HG02943 (cell line): ENCODE measurements around the gene LARP1B.
"Not testable (repeated sequence)": the region's sequence is repeated elsewhere in the genome, so short reads cannot be mapped to it uniquely, and the experiment has no call there.

Experiments used
- ATAC-seq: cut with Tn5 transposase; IDR thresholded peaks from one replicate; pipeline ENCODE4 v1.9.1; 2021; ENCODE audit warnings: mild to moderate bottlenecking, low read depth, moderate library complexity; ENCODE audit not compliant: unreplicated experiment

The LARP1B gene

GRCh38 chr4:128220286-128221235 is 159.4 kb downstream of the LARP1B start:
- ATAC-seq = no peak

- ATAC-seq = no peak
These were observed 160.5 kb downstream of the LARP1B start for GRCh38 chr4:128221586-128221985.

GRCh38 chr4:128225148-128225547 is 164.0 kb downstream of the LARP1B start:
- ATAC-seq = no peak

GRCh38 chr4:128227991-128228571 is 167.0 kb downstream of the LARP1B start:
- ATAC-seq = no peak

- no peak for ATAC-seq
These were observed 168.0 kb downstream of the LARP1B start for GRCh38 chr4:128228845-128229795.

- ATAC-seq = no peak
These were observed 171.6 kb downstream of the LARP1B start for GRCh38 chr4:128232719-128233118.

GRCh38 chr4:128234836-128235235 is 173.7 kb downstream of the LARP1B start:
- no peak for ATAC-seq

- ATAC-seq = no peak
These were observed 179.9 kb downstream of the LARP1B start for GRCh38 chr4:128241019-128241418.

GRCh38 chr4:128241425-128241913 is 180.4 kb downstream of the LARP1B start:
- ATAC-seq = no peak

- no peak for ATAC-seq
These were observed 180.9 kb downstream of the LARP1B start for GRCh38 chr4:128241981-128242380.

- ATAC-seq = no peak
These were observed 181.5 kb downstream of the LARP1B start for GRCh38 chr4:128242601-128243000.

GRCh38 chr4:128244379-128244778 is 183.3 kb downstream of the LARP1B start:
- ATAC-seq = no peak

GRCh38 chr4:128245391-128245790 is 184.3 kb downstream of the LARP1B start:
- ATAC-seq = not testable (repeated sequence)

- no peak for ATAC-seq
These were observed 186.8 kb downstream of the LARP1B start for GRCh38 chr4:128247906-128248305.

GRCh38 chr4:128249787-128250668 is 188.9 kb downstream of the LARP1B start:
- no peak for ATAC-seq

GRCh38 chr4:128255906-128256305 is 194.8 kb downstream of the LARP1B start:
- ATAC-seq = no peak

GRCh38 chr4:128256539-128256938 is 195.4 kb downstream of the LARP1B start:
- ATAC-seq = no peak

- not testable (repeated sequence) for ATAC-seq
These were observed 197.1 kb downstream of the LARP1B start for GRCh38 chr4:128258166-128258565.

GRCh38 chr4:128259889-128260288 is 198.8 kb downstream of the LARP1B start:
- ATAC-seq = not testable (repeated sequence)
